Upper lobe of left lung (tissue), 4 donors: Measurements from ENCODE around the gene RDH5.

ENCODE experiments used
- EP300 ChIP-seq, 4 donors: sonication (generic); formaldehyde crosslinking; IDR thresholded peaks; one replicate each; pipeline ENCODE4 v1.5.1; 2017; ENCODE audit warnings: antibody characterized with exemption in 4 of 4, control low read depth in 2 of 4
- POLR2A ChIP-seq, 4 donors: fragments of 450-650 bp; IDR thresholded peaks; one replicate each; pipeline ENCODE4 v1.5.1; 2016 to 2017; ENCODE audit warnings: antibody characterized with exemption in 4 of 4, mild to moderate bottlenecking in 2 of 4
- TF ChIP-seq, protein P1 (sequence below), 6 experiments: fragments of 450-650 bp in 4 of 6; fragments of 200-600 bp in 2 of 6; sonication (generic) in 2 of 6; IDR thresholded peaks; one replicate each; pipeline ENCODE4 v1.5.1; 2016 to 2019; ENCODE audit warnings: antibody characterized with exemption in 6 of 6

DNA sequence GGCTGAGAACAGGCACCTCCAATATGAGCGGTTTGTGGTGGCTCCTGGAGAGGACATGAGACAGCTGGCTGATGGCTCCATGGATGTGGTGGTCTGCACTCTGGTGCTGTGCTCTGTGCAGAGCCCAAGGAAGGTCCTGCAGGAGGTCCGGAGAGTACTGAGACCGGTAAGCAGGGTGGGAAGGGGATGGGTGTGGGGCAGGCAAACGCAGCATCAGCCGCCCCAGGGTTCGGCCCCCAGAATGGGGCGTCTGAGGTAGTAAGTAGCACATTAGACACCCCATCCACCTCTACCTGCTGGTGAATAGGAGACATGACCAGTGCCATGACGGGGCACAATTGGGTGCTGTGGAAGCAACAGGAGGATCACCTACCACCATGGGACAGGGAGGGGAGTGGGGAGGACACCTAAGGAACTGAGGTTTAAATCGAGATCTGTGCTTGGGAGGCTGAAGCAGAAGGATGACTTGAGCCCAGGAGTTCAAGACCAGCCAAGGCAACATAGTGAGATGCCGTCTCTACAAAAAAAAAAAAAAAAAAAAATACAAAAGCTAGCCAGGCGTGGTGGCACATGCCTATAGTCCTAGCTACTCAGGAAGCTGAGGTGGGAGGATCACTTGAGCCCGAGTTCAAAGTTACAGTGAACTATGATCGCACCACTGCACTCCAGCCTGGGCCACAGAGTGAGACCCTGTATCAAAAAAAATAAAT lies 38.0 kb upstream of the RDH5 start:
- TF ChIP-seq, protein P1, sequence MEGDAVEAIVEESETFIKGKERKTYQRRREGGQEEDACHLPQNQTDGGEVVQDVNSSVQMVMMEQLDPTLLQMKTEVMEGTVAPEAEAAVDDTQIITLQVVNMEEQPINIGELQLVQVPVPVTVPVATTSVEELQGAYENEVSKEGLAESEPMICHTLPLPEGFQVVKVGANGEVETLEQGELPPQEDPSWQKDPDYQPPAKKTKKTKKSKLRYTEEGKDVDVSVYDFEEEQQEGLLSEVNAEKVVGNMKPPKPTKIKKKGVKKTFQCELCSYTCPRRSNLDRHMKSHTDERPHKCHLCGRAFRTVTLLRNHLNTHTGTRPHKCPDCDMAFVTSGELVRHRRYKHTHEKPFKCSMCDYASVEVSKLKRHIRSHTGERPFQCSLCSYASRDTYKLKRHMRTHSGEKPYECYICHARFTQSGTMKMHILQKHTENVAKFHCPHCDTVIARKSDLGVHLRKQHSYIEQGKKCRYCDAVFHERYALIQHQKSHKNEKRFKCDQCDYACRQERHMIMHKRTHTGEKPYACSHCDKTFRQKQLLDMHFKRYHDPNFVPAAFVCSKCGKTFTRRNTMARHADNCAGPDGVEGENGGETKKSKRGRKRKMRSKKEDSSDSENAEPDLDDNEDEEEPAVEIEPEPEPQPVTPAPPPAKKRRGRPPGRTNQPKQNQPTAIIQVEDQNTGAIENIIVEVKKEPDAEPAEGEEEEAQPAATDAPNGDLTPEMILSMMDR (IDR thresholded peaks at IDR 0.05): no peak
- TF ChIP-seq POLR2A (IDR thresholded peaks at IDR 0.05) (no peak), EP300 (IDR thresholded peaks at IDR 0.05) (no peak)
